Activated CD4-positive, alpha-beta T cell treated with anti-CD3 and anti-CD28 coated beads, Interleukin-2, amount 50 U/mL, for 48 hours (primary cell): ENCODE data around the gene ACBD6.
"Not testable (repeated sequence)": the region's sequence is repeated elsewhere in the genome, so short reads cannot be mapped to it uniquely, and the experiment has no call there.

Experiments
- DNase-seq, 2 experiments: peaks; one replicate each; pipeline ENCODE4 v3.0.0-alpha.2; 2020

Gene ACBD6

GRCh38 chr1:180502361-180503279 is at the start of gene ACBD6:
ACBD6 (minus strand) TSS chr1:180502577; CDS start chr1:180502266, 311 bp downstream.
- peak; percentile 84 to 89 for DNase-seq

- no peak for DNase-seq
Observed at GRCh38 chr1:180551997-180552396, 49.6 kb upstream of the ACBD6 start.

- DNase-seq: no peak
Observed at GRCh38 chr1:180550241-180550640, 47.9 kb upstream of the ACBD6 start.

- not testable (repeated sequence) for DNase-seq
Observed at GRCh38 chr1:180549770-180550169, 47.4 kb upstream of the ACBD6 start.

GRCh38 chr1:180548686-180549317 is 46.4 kb upstream of the ACBD6 start:
- no peak for DNase-seq

- no peak for DNase-seq
Observed at GRCh38 chr1:180545991-180546390, 43.6 kb upstream of the ACBD6 start.

GRCh38 chr1:180544050-180544449 is 41.7 kb upstream of the ACBD6 start:
- DNase-seq: no peak

- no peak for DNase-seq
Observed at GRCh38 chr1:180542838-180543145, 40.4 kb upstream of the ACBD6 start.

- no peak for DNase-seq
Observed at GRCh38 chr1:180542113-180542837, 39.9 kb upstream of the ACBD6 start.

GRCh38 chr1:180540697-180541594 is 38.6 kb upstream of the ACBD6 start:
- DNase-seq: no peak

GRCh38 chr1:180539136-180539535 is 36.8 kb upstream of the ACBD6 start:
- DNase-seq: no peak

- no peak for DNase-seq
Observed at GRCh38 chr1:180536821-180537372, 34.5 kb upstream of the ACBD6 start.

- DNase-seq: no peak
Observed at GRCh38 chr1:180535418-180535999, 33.1 kb upstream of the ACBD6 start.

GRCh38 chr1:180534214-180534613 is 31.8 kb upstream of the ACBD6 start:
- DNase-seq: no peak

- peak; percentile 72 to 80 for DNase-seq
Observed at GRCh38 chr1:180533266-180533987, 31.1 kb upstream of the ACBD6 start.

GRCh38 chr1:180532854-180533253 is 30.5 kb upstream of the ACBD6 start:
- DNase-seq: no peak

- DNase-seq: no peak
Observed at GRCh38 chr1:180530501-180530900, 28.1 kb upstream of the ACBD6 start.

GRCh38 chr1:180528868-180529470 is 26.6 kb upstream of the ACBD6 start:
- no peak for DNase-seq

GRCh38 chr1:180527101-180527669 is 24.8 kb upstream of the ACBD6 start:
- DNase-seq: no peak

- DNase-seq: no peak
Observed at GRCh38 chr1:180525715-180526039, 23.3 kb upstream of the ACBD6 start.
